Neural cell (in vitro differentiated cells): ENCODE measurements around the gene PEX3. TPM values are rescaled to one million over a fixed set of nuclear protein-coding genes. Genes with fewer than 3 reads are reported as not detected.
"Not testable (repeated sequence)": the region's sequence is repeated elsewhere in the genome, so short reads cannot be mapped to it uniquely, and the experiment has no call there.

ENCODE experiments used
- H2AFZ ChIP-seq: fragments of 200-600, 300-800 bp; sonication (generic), shearing (Covaris generic); 2 replicates; pipeline ENCODE4 v1.6.0; 2014; ENCODE audit warnings: low read depth, mild to moderate bottlenecking, antibody characterized with exemption, low read length, moderate library complexity
- H3F3A ChIP-seq: fragments of 200-600 bp; shearing (Covaris generic); 2 replicates; pipeline ENCODE4 v1.6.1; 2016; ENCODE audit warnings: mild to moderate bottlenecking, moderate library complexity, mixed read lengths, antibody characterized with exemption, low read length; ENCODE audit not compliant: insufficient read depth, poor library complexity, severe bottlenecking
- H3K27ac ChIP-seq: fragments of 200-600, 300-800 bp; sonication (generic), shearing (Covaris generic); 2 replicates; pipeline ENCODE4 v1.5.1; 2014; ENCODE audit warnings: mild to moderate bottlenecking, low read length, moderate library complexity
- H3K27me3 ChIP-seq: fragments of 300-800, 200-600 bp; sonication (generic), shearing (Covaris generic); 2 replicates; pipeline ENCODE4 v1.6.0; 2014; ENCODE audit warnings: mild to moderate bottlenecking, low read depth, low read length, moderate library complexity; ENCODE audit not compliant: insufficient read depth
- H3K36me3 ChIP-seq: fragments of 300-800, 200-600 bp; sonication (generic), shearing (Covaris generic); 2 replicates; pipeline ENCODE4 v1.5.1; 2014; ENCODE audit warnings: mild to moderate bottlenecking, antibody characterized with exemption, low read length, moderate library complexity; ENCODE audit not compliant: insufficient read depth
- H3K4me2 ChIP-seq: fragments of 300-800, 200-600 bp; sonication (generic), shearing (Covaris generic); 2 replicates; pipeline ENCODE4 v1.6.0; 2014; ENCODE audit warnings: mild to moderate bottlenecking, low read length
- H3K4me3 ChIP-seq: fragments of 300-800, 200-600 bp; sonication (generic), shearing (Covaris generic); 2 replicates; pipeline ENCODE4 v1.5.1; 2014; ENCODE audit warnings: mild to moderate bottlenecking, low read length, moderate library complexity
- H3K79me2 ChIP-seq: fragments of 200-600 bp; shearing (Covaris generic); replicated peaks from 2 replicates; pipeline ENCODE4 v1.6.0; 2014; ENCODE audit warnings: mild to moderate bottlenecking, low read length, moderate library complexity; ENCODE audit not compliant: insufficient read depth
- H3K9ac ChIP-seq: fragments of 300-800, 200-600 bp; sonication (generic), shearing (Covaris generic); 2 replicates; pipeline ENCODE4 v1.6.1; 2016; ENCODE audit warnings: mild to moderate bottlenecking, low read length, mixed read lengths
- H3K9me2 ChIP-seq: fragments of 200-600 bp; shearing (Covaris generic); 2 replicates; pipeline ENCODE4 v1.6.1; 2016; ENCODE audit warnings: mild to moderate bottlenecking, low read length, mixed read lengths; ENCODE audit not compliant: insufficient read depth
- H3K9me3 ChIP-seq: fragments of 200-600, 300-800 bp; sonication (generic), shearing (Covaris generic); 2 replicates; pipeline ENCODE4 v1.6.1; 2016; ENCODE audit warnings: mild to moderate bottlenecking, mixed run types, low read length, moderate library complexity, mixed read lengths
- H4K20me1 ChIP-seq: fragments of 200-600 bp; shearing (Covaris generic); 2 replicates; pipeline ENCODE4 v1.6.1; 2016; ENCODE audit warnings: mild to moderate bottlenecking, mixed run types; ENCODE audit not compliant: insufficient read depth
- CTCF ChIP-seq: fragments of 450-650 bp; IDR thresholded peaks from 2 replicates; pipeline ENCODE4 v1.5.1; 2014; ENCODE audit warnings: antibody characterized with exemption, mild to moderate bottlenecking, moderate library complexity; ENCODE audit not compliant: poor library complexity, severe bottlenecking
- EP300 ChIP-seq: fragments of 450-650 bp; conservative IDR thresholded peaks from 2 replicates; pipeline ENCODE4 v1.6.1; 2014; ENCODE audit warnings: antibody characterized with exemption, mild to moderate bottlenecking, moderate library complexity; ENCODE audit not compliant: poor library complexity, severe bottlenecking
- EZH2 ChIP-seq: fragments of 200-600, 300-800 bp; shearing (Covaris generic), sonication (generic); IDR thresholded peaks from 2 replicates; pipeline ENCODE4 v1.6.1; 2014; ENCODE audit warnings: antibody characterized with exemption, low read length, borderline replicate concordance, mild to moderate bottlenecking; ENCODE audit not compliant: insufficient read depth, poor library complexity, severe bottlenecking
- MXI1 ChIP-seq: fragments of 450-650 bp; conservative IDR thresholded peaks from 2 replicates; pipeline ENCODE4 v1.6.1; 2014; ENCODE audit warnings: antibody characterized with exemption, mild to moderate bottlenecking; ENCODE audit not compliant: poor library complexity, severe bottlenecking
- POLR2AphosphoS5 ChIP-seq: IDR thresholded peaks from 2 replicates; pipeline ENCODE4 v1.6.1; 2012
- RAD21 ChIP-seq: fragments of 450-650 bp; conservative IDR thresholded peaks from 2 replicates; pipeline ENCODE4 v1.6.1; 2014; ENCODE audit warnings: antibody characterized with exemption, mild to moderate bottlenecking, moderate library complexity
- REST ChIP-seq: IDR thresholded peaks from 2 replicates; pipeline ENCODE4 v1.6.1; 2012; ENCODE audit warnings: borderline replicate concordance
- SMC3 ChIP-seq: fragments of 450-650 bp; conservative IDR thresholded peaks from 2 replicates; pipeline ENCODE4 v1.6.1; 2014; ENCODE audit warnings: antibody characterized with exemption, mild to moderate bottlenecking, moderate library complexity; ENCODE audit not compliant: poor library complexity
- TAF1 ChIP-seq: IDR thresholded peaks from 2 replicates; pipeline ENCODE4 v1.6.1; 2012; ENCODE audit warnings: low read depth
- polyA plus RNA-seq: library from polyadenylated mRNA; depleted of rRNA; stranded (reverse); fragments of >200 nt; gene quantifications from 2 replicates; pipeline ENCODE4 v1.2.3, GENCODE V29; 2014

Gene PEX3
- polyA plus RNA-seq, 1 donor from 2014 or later: 37.9 TPM

GRCh38 chr6:143443096-143443495 lies 7.5 kb upstream of the PEX3 start:
- Histone ChIP-seq H3K36me3 (no peaks in the 10 kb centered on the region), H3K79me2 (no peaks in the 10 kb centered on the region), H4K20me1 (no peaks in the 10 kb centered on the region), H3K9ac (no peak overlapping the region), H2AFZ (no peak overlapping the region), H3K9me2 (no peaks in the 10 kb centered on the region), H3K27me3 (no peaks in the 10 kb centered on the region), H3K4me3 (no peak overlapping the region), H3K9me3 (no peaks in the 10 kb centered on the region), H3K27ac (no peak overlapping the region), H3F3A (no peaks in the 10 kb centered on the region), H3K4me2 (no peak overlapping the region)
- TF ChIP-seq TAF1 (no peak), REST (no peak), MXI1 (no peak), RAD21 (no peak), CTCF (no peak), SMC3 (no peak), EP300 (no peak), POLR2AphosphoS5 (no peak), EZH2 (no peak)

GRCh38 chr6:143447865-143448264 lies 2.7 kb upstream of the PEX3 start:
- H3K9me3 ChIP-seq, H3F3A ChIP-seq, H3K9me2 ChIP-seq, H3K27me3 ChIP-seq, H2AFZ ChIP-seq, H3K27ac ChIP-seq, H4K20me1 ChIP-seq, H3K36me3 ChIP-seq, H3K4me2 ChIP-seq, H3K9ac ChIP-seq, H3K4me3 ChIP-seq: not testable (repeated sequence)
- peaks cover 16% of the 10 kb centered on the region for H3K79me2 ChIP-seq

GRCh38 chr6:143449082-143449713 lies 1.4 kb upstream of the PEX3 start:
- Histone ChIP-seq H3K27ac (no peak overlapping the region), H2AFZ (no peak overlapping the region), H3K27me3 (no peaks in the 10 kb centered on the region), H3K79me2 (peaks cover 17% of the 10 kb centered on the region), H3K36me3 (no peaks in the 10 kb centered on the region), H3K9me3 (no peaks in the 10 kb centered on the region), H3K4me2 (peak overlapping the region; percentile 85), H3K4me3 (peak overlapping the region; percentile 88), H3K9me2 (no peaks in the 10 kb centered on the region), H3K9ac (no peak overlapping the region), H3F3A (no peaks in the 10 kb centered on the region), H4K20me1 (no peaks in the 10 kb centered on the region)
- TF ChIP-seq TAF1: no peak
- no peak for TF ChIP-seq REST
- no peak for TF ChIP-seq POLR2AphosphoS5
- TF ChIP-seq MXI1: no peak
- no peak for TF ChIP-seq EZH2
- TF ChIP-seq EP300: no peak
- no peak for TF ChIP-seq RAD21
- no peak for TF ChIP-seq SMC3
- TF ChIP-seq CTCF: no peak
